ENCODE data around the gene ABCF2.
A peak's percentile ranks its signal among the peaks of the same experiment; 100 is the strongest.

The ABCF2 gene

GRCh38 chr7:151176401-151176800 lies 50.6 kb downstream of the ABCF2 start:
- TF ChIP-seq, protein P1, sequence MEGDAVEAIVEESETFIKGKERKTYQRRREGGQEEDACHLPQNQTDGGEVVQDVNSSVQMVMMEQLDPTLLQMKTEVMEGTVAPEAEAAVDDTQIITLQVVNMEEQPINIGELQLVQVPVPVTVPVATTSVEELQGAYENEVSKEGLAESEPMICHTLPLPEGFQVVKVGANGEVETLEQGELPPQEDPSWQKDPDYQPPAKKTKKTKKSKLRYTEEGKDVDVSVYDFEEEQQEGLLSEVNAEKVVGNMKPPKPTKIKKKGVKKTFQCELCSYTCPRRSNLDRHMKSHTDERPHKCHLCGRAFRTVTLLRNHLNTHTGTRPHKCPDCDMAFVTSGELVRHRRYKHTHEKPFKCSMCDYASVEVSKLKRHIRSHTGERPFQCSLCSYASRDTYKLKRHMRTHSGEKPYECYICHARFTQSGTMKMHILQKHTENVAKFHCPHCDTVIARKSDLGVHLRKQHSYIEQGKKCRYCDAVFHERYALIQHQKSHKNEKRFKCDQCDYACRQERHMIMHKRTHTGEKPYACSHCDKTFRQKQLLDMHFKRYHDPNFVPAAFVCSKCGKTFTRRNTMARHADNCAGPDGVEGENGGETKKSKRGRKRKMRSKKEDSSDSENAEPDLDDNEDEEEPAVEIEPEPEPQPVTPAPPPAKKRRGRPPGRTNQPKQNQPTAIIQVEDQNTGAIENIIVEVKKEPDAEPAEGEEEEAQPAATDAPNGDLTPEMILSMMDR (IDR thresholded peaks at IDR 0.05) = no peak

DNA sequence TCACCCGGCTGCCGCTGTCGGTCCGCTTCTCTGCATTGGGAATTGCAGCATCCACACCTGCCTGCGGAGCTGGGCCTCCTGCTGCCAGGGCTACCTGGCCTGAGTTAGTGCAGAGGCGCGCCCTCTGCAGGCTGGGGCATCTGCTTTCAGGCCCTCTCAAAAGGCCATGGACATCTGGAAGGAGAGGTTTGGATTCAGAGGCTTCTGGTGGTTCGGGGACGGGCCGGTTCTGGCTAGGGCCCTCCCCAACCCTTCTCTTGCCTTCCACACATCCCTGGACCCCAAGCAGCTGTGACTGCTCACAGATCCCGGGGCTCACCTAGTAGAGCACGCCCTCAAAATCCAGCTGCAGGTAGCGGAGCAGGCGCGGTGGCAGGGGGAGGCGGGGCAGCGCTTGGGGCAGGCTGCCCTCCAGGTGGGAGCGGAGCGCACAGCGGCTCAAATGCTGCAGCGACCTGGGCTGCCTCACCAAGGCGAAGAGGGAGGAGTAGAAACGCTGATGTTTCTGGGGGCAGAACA lies 51.2 kb downstream of the ABCF2 start:
- TF ChIP-seq, protein P1 (IDR thresholded peaks at IDR 0.05) = peak; percentile 21; the same call in 1 of the 2 replicates

DNA sequence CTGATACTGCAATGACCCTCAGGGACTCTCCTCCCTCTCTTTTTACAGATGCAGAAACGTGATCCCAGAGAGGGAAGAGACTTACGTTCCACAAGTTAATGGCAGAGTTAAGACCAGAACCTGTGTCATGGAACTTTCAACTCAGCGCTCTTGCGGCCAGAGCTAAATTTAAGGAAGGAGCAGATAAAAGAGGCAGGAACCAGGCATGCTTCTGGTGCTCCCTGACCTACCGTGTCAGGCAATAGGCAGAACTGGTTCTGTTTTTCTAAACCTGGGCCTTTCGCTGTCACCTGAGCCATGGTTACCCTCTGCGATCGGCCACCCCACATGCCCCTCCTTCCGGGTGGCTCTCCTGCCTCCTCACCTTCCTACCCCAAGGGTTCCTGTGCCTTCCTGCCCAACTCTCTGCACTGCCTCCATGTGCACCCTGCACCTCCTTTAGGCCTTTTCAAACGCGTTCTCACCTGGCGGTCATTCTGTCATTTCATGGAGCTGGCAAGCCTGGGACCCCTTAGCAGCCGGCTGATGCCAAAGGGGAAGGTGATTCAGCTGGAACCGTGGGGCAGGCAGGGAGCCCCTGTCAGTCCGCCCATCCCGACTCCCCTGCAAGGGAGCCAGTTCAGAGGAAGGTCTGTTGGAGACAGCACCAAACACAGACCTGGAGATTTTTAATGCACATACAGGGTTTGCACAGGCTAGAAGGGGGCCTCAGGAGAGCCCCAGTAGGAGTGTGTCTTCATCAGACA lies 51.8 kb downstream of the ABCF2 start:
- TF ChIP-seq, protein P1 (IDR thresholded peaks at IDR 0.05) = no peak

GRCh38 chr7:151174246-151175046 lies 52.6 kb downstream of the ABCF2 start:
- TF ChIP-seq, protein P1 (IDR thresholded peaks at IDR 0.05) = no peak

DNA sequence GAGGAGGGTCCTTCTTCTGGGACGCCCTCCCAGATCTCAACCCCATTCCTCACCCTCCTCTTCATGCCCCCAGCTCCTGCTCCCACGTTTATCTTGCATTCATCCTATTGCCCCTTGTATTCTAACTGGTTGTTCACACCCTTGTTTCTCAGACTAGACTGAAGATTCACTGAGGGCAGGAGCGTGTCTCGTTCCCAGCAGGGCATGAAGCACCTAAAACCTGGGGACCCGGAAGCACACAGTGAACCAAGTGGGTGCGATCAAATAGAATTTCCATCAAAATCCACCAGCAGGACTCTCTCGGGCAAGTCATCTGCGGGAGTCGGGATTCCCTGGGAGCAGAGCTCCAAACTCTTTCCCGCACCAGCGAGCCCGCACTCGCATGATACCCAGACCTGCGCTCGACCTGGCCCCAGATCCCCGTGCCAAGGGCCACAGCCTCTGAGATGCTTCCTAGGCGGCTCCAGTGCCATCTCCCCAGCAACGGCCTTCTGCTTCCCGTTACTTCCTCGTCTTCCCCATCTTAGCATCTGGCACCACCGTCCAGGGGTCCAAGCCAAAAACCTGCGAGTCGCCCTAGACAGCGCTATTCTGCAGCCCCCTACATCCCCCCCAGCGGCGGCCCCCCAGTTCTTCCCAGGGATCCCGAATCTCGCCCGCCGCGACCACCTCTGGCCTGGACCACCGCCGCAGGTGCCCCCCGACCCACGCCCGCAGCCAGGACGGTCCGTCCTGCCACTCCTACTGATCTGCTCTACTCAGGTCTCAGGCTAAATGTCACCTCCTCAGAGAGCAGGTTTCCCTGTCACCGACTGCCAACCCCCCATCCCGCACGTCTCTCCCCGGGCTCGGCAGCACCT lies 53.4 kb downstream of the ABCF2 start:
- TF ChIP-seq, protein P1 (IDR thresholded peaks at IDR 0.05) = no peak

GRCh38 chr7:151172273-151173141 lies 54.5 kb downstream of the ABCF2 start:
- TF ChIP-seq, protein P1 (IDR thresholded peaks at IDR 0.05) = peak; percentile 100

All from LNCAP (cell line).